ENCODE data around the gene KHDC4. TPM values are rescaled to one million over a fixed set of nuclear protein-coding genes. Genes with fewer than 3 reads are reported as not detected.

KHDC4 gene
- total and polyA plus RNA-seq, 12 donors = 14.3 to 33.8 (median 22.0) TPM

DNA sequence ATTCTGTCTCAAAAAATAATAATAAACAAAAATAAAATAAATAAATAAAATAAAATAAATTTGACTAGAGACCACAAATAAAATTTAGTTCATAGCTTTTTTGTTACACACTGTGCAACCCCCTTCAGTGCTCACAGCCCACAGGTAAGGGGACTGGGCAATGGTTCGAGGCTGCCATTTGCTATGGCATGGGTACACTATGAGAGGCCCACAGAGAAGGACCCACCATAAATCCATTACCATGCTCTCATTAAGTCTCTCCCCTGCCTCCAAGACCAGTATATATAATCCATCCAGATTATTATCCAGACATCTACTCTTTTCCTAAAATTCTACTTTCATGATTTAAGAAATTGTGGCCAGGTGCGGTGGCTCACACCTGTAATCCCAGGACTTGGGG, 14.4 kb downstream of the KHDC4 start:
- TF ChIP-seq CTCF (IDR thresholded peaks at IDR 0.05) = no peak
- no peak overlapping the region for H3K27ac ChIP-seq
- WGBS, 2 donors = 96 to 98% methylated on average over 2 of the region's 2 CpGs
- no peaks in the 10 kb centered on the region for H3K9me3 ChIP-seq
- no peaks in the 10 kb centered on the region for H3K27me3 ChIP-seq
- peaks cover 0 to 100% (median 100%) of the 10 kb centered on the region in 9 donors for H3K36me3 ChIP-seq
- no peaks in the 10 kb centered on the region for H3K4me1 ChIP-seq
- ATAC-seq (no peak), DNase-seq (no peak)
- intact Hi-C loops (cut with DNase I) = no loop called here
- no peak overlapping the region for H3K4me3 ChIP-seq

- no peak overlapping the region for H3K27ac ChIP-seq
- no peaks in the 10 kb centered on the region for H3K27me3 ChIP-seq
- peaks cover 0 to 100% (median 100%) of the 10 kb centered on the region in 9 donors for H3K36me3 ChIP-seq
- TF ChIP-seq CTCF (IDR thresholded peaks at IDR 0.05) = no peak
- no peaks in the 10 kb centered on the region for H3K4me1 ChIP-seq
- no peak for ATAC-seq
- H3K9me3 ChIP-seq = no peaks in the 10 kb centered on the region
- intact Hi-C loops (cut with DNase I) = no loop called here
- 74 to 77% methylated on average over 3 of the region's 3 CpGs for WGBS, 2 donors
- no peak overlapping the region for H3K4me3 ChIP-seq
- no peak for DNase-seq
Measured at GRCh38 chr1:155918660-155919059, 15.6 kb downstream of the KHDC4 start.

DNA sequence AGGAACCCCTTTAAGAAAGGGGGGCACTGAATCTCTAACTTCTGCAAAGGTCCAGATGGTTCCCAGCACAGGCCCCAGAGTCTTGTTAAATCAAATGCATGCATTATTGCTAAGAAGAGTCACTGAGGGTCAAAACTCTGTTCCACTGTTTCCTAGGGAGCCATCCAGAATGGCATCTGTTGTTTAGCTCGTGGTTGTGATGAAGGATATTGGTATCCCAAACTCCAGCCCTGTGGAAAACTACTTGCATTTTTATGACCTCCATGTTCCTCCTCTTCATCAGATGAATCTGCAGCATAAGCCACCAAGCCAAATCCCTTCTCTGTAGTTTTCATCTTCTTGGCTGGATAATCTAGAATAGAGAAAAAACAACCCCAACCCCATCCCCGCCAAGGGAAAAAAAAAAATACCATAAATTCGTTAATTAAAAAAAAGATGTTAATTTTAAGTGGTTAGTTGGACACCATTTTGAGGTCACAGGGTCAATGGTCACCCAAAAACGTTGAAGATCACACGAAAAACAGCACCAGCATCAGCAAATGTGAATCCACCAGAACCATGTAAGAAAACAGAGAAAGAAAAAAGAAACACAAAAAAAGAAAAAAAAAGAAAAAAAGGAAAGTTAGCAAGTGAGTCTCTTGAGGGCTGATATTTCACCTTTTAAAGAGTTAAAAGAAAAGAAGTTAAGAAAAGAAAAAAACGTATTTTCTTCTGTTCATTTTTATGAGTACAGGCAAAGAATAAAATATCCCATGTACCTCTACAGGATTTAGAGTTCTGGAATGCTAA, 20.1 kb downstream of the KHDC4 start:
- intact Hi-C loops (cut with DNase I) = loop anchor here in 3 of 10 donors (5.0 kb wide), 2 partner anchors 52 to 57 kb away; partner anchors contain the start of genes GON4L (in 2 of the 3) and SYT11 (in 2 of the 3)
- DNase-seq (no peak), ATAC-seq (no peak)
- H3K27me3 ChIP-seq = no peaks in the 10 kb centered on the region
- H3K36me3 ChIP-seq = peaks cover 0 to 85% (median 70%) of the 10 kb centered on the region in 9 donors
- no peak overlapping the region for H3K4me3 ChIP-seq
- no peaks in the 10 kb centered on the region for H3K9me3 ChIP-seq
- H3K4me1 ChIP-seq = peaks cover 2 to 25% (median 12%) of the 10 kb centered on the region in 9 donors
- no peak for TF ChIP-seq CTCF (IDR thresholded peaks at IDR 0.05)
- 78 to 80% methylated on average over 6 of the region's 6 CpGs for WGBS, 2 donors
- H3K27ac ChIP-seq = peak overlapping the region in 1 of 10 donors; percentile 48

GRCh38 chr1:155912056-155912536, 22.1 kb downstream of the KHDC4 start:
- intact Hi-C loops (cut with DNase I) = loop anchor here in 3 of 10 donors (5.0 kb wide), 2 partner anchors 50 to 55 kb away; partner anchors contain the start of genes GON4L (in 2 of the 3) and SYT11 (in 2 of the 3)
- H3K27me3 ChIP-seq = no peaks in the 10 kb centered on the region
- DNase-seq = no peak
- H3K4me1 ChIP-seq = peaks cover 2 to 29% (median 12%) of the 10 kb centered on the region in 9 donors
- H3K4me3 ChIP-seq = no peak overlapping the region
- no peak for ATAC-seq
- TF ChIP-seq CTCF (IDR thresholded peaks at IDR 0.05) = no peak
- H3K27ac ChIP-seq = peak overlapping the region in 8 of 10 donors; percentile 87 to 96 (median 93)
- H3K9me3 ChIP-seq = no peaks in the 10 kb centered on the region
- peaks cover 0 to 85% (median 59%) of the 10 kb centered on the region in 9 donors for H3K36me3 ChIP-seq
- WGBS, 2 donors = 86 to 91% methylated on average over 11 of the region's 11 CpGs
